Measurements from ENCODE around the gene IGFLR1.

DNA sequence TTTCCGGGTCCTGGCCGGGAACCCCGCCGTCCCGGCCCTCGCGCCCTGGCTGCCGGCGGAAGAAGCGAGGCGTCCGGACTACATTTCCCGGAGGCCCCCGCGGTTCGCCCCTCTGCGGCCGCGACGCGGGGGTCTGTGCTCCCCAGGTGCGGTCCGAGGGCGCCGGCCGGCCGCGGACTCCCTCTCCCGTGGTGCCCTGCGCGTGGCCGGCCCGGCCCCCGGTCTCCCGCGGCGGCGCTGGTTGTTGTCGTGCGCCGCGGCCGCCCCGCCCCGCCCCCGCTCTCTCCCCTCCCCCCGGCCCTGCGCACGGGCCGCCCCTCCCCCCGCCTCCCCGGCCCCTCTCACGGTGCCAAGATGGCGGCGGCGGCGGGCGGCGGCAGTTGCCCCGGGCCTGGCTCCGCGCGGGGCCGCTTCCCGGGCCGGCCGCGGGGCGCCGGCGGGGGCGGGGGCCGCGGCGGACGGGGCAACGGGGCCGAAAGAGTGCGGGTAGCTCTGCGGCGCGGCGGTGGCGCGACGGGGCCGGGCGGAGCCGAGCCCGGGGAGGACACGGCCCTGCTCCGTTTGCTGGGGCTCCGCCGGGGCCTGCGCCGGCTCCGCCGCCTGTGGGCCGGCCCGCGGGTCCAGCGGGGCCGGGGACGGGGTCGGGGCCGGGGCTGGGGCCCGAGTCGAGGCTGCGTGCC is 24.4 kb downstream of the IGFLR1 start, which contains the start of gene KMT2B:
- TF ChIP-seq, protein P1, sequence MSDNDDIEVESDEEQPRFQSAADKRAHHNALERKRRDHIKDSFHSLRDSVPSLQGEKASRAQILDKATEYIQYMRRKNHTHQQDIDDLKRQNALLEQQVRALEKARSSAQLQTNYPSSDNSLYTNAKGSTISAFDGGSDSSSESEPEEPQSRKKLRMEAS (IDR thresholded peaks at IDR 0.05), result no peak
- TF ChIP-seq, protein P2, sequence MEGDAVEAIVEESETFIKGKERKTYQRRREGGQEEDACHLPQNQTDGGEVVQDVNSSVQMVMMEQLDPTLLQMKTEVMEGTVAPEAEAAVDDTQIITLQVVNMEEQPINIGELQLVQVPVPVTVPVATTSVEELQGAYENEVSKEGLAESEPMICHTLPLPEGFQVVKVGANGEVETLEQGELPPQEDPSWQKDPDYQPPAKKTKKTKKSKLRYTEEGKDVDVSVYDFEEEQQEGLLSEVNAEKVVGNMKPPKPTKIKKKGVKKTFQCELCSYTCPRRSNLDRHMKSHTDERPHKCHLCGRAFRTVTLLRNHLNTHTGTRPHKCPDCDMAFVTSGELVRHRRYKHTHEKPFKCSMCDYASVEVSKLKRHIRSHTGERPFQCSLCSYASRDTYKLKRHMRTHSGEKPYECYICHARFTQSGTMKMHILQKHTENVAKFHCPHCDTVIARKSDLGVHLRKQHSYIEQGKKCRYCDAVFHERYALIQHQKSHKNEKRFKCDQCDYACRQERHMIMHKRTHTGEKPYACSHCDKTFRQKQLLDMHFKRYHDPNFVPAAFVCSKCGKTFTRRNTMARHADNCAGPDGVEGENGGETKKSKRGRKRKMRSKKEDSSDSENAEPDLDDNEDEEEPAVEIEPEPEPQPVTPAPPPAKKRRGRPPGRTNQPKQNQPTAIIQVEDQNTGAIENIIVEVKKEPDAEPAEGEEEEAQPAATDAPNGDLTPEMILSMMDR (IDR thresholded peaks at IDR 0.05; ENCODE audit: low read depth, low read length, missing input control), result no peak
- TF ChIP-seq FOXA1 (IDR thresholded peaks at IDR 0.05) (no peak), YY1 (IDR thresholded peaks at IDR 0.05) (no peak), EGR1 (IDR thresholded peaks at IDR 0.05; ENCODE audit: low read depth in 2 of 2) (no peak), TAF1 (conservative IDR thresholded peaks at IDR 0.05) (no peak), JUND (IDR thresholded peaks at IDR 0.05) (no peak), RAD21 (IDR thresholded peaks at IDR 0.05) (no peak), NR2F2 (IDR thresholded peaks at IDR 0.05) (no peak), SP1 (IDR thresholded peaks at IDR 0.05) (no peak)
- TF ChIP-seq, protein P3, sequence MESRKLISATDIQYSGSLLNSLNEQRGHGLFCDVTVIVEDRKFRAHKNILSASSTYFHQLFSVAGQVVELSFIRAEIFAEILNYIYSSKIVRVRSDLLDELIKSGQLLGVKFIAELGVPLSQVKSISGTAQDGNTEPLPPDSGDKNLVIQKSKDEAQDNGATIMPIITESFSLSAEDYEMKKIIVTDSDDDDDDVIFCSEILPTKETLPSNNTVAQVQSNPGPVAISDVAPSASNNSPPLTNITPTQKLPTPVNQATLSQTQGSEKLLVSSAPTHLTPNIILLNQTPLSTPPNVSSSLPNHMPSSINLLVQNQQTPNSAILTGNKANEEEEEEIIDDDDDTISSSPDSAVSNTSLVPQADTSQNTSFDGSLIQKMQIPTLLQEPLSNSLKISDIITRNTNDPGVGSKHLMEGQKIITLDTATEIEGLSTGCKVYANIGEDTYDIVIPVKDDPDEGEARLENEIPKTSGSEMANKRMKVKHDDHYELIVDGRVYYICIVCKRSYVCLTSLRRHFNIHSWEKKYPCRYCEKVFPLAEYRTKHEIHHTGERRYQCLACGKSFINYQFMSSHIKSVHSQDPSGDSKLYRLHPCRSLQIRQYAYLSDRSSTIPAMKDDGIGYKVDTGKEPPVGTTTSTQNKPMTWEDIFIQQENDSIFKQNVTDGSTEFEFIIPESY (IDR thresholded peaks at IDR 0.05), result no peak
- TF ChIP-seq, protein P4, sequence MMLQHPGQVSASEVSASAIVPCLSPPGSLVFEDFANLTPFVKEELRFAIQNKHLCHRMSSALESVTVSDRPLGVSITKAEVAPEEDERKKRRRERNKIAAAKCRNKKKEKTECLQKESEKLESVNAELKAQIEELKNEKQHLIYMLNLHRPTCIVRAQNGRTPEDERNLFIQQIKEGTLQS (IDR thresholded peaks at IDR 0.05), result no peak
- TF ChIP-seq, protein P5, sequence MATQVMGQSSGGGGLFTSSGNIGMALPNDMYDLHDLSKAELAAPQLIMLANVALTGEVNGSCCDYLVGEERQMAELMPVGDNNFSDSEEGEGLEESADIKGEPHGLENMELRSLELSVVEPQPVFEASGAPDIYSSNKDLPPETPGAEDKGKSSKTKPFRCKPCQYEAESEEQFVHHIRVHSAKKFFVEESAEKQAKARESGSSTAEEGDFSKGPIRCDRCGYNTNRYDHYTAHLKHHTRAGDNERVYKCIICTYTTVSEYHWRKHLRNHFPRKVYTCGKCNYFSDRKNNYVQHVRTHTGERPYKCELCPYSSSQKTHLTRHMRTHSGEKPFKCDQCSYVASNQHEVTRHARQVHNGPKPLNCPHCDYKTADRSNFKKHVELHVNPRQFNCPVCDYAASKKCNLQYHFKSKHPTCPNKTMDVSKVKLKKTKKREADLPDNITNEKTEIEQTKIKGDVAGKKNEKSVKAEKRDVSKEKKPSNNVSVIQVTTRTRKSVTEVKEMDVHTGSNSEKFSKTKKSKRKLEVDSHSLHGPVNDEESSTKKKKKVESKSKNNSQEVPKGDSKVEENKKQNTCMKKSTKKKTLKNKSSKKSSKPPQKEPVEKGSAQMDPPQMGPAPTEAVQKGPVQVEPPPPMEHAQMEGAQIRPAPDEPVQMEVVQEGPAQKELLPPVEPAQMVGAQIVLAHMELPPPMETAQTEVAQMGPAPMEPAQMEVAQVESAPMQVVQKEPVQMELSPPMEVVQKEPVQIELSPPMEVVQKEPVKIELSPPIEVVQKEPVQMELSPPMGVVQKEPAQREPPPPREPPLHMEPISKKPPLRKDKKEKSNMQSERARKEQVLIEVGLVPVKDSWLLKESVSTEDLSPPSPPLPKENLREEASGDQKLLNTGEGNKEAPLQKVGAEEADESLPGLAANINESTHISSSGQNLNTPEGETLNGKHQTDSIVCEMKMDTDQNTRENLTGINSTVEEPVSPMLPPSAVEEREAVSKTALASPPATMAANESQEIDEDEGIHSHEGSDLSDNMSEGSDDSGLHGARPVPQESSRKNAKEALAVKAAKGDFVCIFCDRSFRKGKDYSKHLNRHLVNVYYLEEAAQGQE (IDR thresholded peaks at IDR 0.05), result no peak

Data from liver (tissue), 3 donors.